Measurements from ENCODE around the gene KCNQ1. TPM values are rescaled to one million over a fixed set of nuclear protein-coding genes. Genes with fewer than 3 reads are reported as not detected.

The KCNQ1 gene
- total RNA-seq, 3 donors from 2014 or later (not counting 1 experiment from before 2014, with no cell fraction given) = 1.9 to 7.8 (median 3.3) TPM

DNA sequence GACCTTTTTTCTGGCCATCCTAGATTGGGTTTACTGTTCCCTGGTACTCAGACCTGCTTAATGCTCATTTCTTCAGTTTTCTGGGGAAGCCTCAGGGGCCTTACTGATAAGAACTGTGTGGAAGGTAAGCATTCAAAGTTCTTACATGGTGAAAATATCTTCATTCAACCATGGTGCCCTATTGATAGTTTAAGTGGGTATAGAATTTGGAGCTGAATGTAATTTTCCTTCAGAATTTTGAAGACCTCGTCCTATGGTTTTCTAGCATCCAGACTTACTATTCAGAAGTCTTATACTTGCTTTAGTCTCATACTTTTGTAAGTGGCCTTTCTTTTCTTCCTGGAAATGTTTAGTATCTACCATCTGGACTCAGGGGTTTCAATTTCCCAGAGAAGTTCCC is 365.0 kb downstream of the KCNQ1 start:
- Mint-ChIP-seq H3K27me3 (ENCODE audit: low read depth in 2 of 2) (peaks cover 34 to 48% of the 10 kb centered on the region in 2 donors), H3K4me1 (peaks cover 17 to 27% of the 10 kb centered on the region in 2 donors), H3K27ac (no peak overlapping the region), H3K36me3 (no peaks in the 10 kb centered on the region), H3K4me3 (no peak overlapping the region), H3K9me3 (no peaks in the 10 kb centered on the region)
- Histone ChIP-seq H3K4me3 (ENCODE audit: low read length) (no peak overlapping the region), H3K4me1 (ENCODE audit: control insufficient read depth, insufficient read depth, low read length) (peaks cover 12% of the 10 kb centered on the region), H3K27me3 (ENCODE audit: control insufficient read depth, insufficient read depth, low read length) (no peaks in the 10 kb centered on the region), H3K9me3 (ENCODE audit: control insufficient read depth, insufficient read depth, low read length) (no peaks in the 10 kb centered on the region), H3K27ac (ENCODE audit: low read length) (no peak overlapping the region), H3K36me3 (ENCODE audit: control insufficient read depth, insufficient read depth, low read length) (no peaks in the 10 kb centered on the region)
- no peak for ATAC-seq
- no peak for DNase-seq
- no CpG with 5 or more reads among the region's 1 CpG for WGBS (ENCODE audit: insufficient coverage)
- TF ChIP-seq CTCF (IDR thresholded peaks at IDR 0.05) = no peak
- intact Hi-C loops (cut with micrococcal nuclease) = no loop called here

DNA sequence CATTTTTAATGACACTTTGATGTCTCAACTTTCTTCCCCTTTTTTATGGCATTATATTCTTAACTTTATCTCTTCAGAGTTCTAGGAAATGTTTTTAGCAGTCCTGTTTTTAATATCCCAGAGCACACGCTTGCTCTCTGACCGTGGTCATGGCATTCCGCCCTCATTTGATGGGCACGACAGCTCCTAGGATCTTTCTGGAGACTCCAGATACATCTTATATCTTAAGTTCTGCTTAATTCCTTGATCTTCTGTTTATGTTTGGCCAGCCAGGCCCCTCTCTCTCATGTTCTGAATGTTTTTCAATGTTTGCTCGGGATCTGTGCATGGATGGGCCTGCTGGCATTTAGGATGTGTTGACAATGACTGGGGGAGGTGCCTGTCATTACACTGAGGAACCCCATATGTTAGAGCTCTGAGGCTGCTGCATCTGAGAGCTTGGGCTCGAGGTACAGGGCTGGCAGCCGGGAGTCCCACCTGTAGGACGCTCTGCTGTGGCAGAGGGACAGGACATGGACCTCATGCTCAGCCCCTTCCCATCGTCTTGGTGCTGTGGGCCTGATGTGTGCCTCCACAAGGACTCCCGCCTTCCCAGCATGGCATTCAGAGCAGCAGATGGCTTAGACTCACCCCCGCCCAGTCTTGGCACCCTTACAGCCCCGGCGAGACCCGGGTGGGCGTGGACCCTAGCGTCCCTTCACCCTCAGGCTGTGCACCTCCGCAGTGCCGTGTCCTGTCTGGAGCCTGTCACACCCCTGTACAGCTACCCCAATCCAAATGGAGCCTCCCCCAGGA is 365.8 kb downstream of the KCNQ1 start:
- peaks cover 17 to 27% of the 10 kb centered on the region in 2 donors for H3K4me1 Mint-ChIP-seq
- H3K36me3 Mint-ChIP-seq = no peaks in the 10 kb centered on the region
- no peak for ATAC-seq
- H3K4me3 Mint-ChIP-seq = no peak overlapping the region
- Histone ChIP-seq H3K4me1 (ENCODE audit: control insufficient read depth, insufficient read depth, low read length) (peaks cover 12% of the 10 kb centered on the region), H3K27ac (ENCODE audit: low read length) (no peak overlapping the region), H3K36me3 (ENCODE audit: control insufficient read depth, insufficient read depth, low read length) (no peaks in the 10 kb centered on the region), H3K27me3 (ENCODE audit: control insufficient read depth, insufficient read depth, low read length) (no peaks in the 10 kb centered on the region), H3K4me3 (ENCODE audit: low read length) (no peak overlapping the region), H3K9me3 (ENCODE audit: control insufficient read depth, insufficient read depth, low read length) (no peaks in the 10 kb centered on the region)
- no peak overlapping the region for H3K27ac Mint-ChIP-seq
- H3K27me3 Mint-ChIP-seq (ENCODE audit: low read depth in 2 of 2) = peaks cover 34 to 45% of the 10 kb centered on the region in 2 donors
- intact Hi-C loops (cut with micrococcal nuclease) = no loop called here
- TF ChIP-seq CTCF (IDR thresholded peaks at IDR 0.05) = no peak
- no peak for DNase-seq
- 90% methylated on average over 18 of the region's 18 CpGs for WGBS (ENCODE audit: insufficient coverage)
- no peaks in the 10 kb centered on the region for H3K9me3 Mint-ChIP-seq

DNA sequence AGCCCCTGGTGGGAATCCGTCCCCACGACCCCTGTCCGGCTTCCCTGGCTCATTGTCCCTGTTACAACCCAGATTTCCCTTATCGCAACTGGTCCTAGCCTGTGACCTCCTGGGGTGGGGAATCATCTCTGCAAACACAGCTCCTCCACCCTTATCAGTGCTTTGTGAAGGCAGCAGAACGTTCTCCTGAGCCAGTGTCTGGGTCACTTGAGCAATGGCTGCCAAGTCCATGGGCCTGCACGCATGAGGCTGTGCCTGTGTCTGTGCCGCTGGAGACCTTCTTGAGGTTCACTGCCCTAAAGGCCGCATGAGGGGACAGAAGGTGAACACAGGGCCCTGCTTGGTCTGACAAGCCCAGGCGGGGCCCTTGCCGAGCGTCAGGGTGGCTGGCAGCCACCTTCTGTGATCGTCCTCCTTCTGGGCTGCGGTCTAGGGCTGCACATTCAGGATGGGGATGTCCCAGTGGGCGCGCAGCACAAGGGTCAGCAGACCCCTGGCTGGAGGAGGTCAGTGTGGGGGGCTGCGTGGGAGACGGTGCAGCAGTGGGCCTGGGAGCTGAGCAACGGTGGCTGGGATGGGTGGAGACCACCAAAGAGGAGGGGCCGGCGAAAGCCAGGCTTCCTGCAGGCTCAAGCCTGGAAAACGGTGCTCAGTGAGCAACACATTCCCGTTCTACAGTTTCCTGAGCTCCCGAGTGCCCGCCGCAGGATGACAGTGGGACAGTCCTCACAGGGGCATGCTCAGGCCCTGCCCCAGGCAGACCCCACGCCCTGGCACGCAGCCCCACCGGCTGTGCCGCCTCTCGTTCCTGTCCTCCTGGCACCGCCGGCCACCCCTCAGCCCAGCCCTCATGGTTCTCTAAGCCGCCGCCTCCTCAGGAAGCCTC is 366.6 kb downstream of the KCNQ1 start:
- peaks cover 17 to 27% of the 10 kb centered on the region in 2 donors for H3K4me1 Mint-ChIP-seq
- no peak for TF ChIP-seq CTCF (IDR thresholded peaks at IDR 0.05)
- 84% methylated on average over 34 of the region's 34 CpGs for WGBS (ENCODE audit: insufficient coverage)
- Histone ChIP-seq H3K9me3 (ENCODE audit: control insufficient read depth, insufficient read depth, low read length) (peaks cover 7% of the 10 kb centered on the region), H3K4me1 (ENCODE audit: control insufficient read depth, insufficient read depth, low read length) (peaks cover 12% of the 10 kb centered on the region), H3K36me3 (ENCODE audit: control insufficient read depth, insufficient read depth, low read length) (no peaks in the 10 kb centered on the region), H3K27ac (ENCODE audit: low read length) (no peak overlapping the region), H3K4me3 (ENCODE audit: low read length) (no peak overlapping the region), H3K27me3 (ENCODE audit: control insufficient read depth, insufficient read depth, low read length) (no peaks in the 10 kb centered on the region)
- ATAC-seq = no peak
- no peak overlapping the region for H3K27ac Mint-ChIP-seq
- no peak overlapping the region for H3K4me3 Mint-ChIP-seq
- no peak for DNase-seq
- peaks cover 2 to 3% of the 10 kb centered on the region in 2 donors for H3K9me3 Mint-ChIP-seq
- intact Hi-C loops (cut with micrococcal nuclease) = no loop called here
- H3K27me3 Mint-ChIP-seq (ENCODE audit: low read depth in 2 of 2) = peaks cover 34 to 45% of the 10 kb centered on the region in 2 donors
- peaks cover 6% of the 10 kb centered on the region for H3K36me3 Mint-ChIP-seq
